ENCODE measurements around the gene TRA2B.

DNA sequence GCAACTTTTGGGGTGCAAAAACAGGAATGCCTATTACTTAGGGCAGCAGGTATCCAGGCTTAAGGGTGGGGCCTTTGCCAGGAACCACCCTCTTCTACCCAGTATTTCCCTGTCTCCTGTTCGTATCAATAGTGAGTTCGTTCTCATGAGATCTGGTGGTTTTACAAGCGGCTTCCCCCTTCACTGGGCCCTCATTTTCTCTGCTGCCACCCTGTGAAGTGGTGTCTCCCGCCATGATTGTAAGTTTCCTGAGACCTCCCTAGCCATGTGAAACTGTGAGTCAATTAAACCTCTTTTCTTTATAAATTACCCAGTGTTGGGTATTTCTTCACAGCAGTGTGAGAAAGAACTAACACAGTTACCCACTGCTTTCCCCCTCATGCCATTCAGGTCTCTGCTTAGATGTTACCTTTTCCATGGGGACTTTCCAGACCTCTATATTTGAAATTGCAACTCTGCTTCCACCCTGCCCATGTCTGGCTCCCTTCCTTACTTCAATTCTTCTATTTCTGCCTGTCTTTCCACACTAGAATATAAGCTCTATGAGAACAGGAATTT, 23.9 kb upstream of the TRA2B start:
- TF ChIP-seq CTCF (IDR thresholded peaks at IDR 0.05), result no peak
- no peak for TF ChIP-seq POLR2A (IDR thresholded peaks at IDR 0.05)

Data from testis (tissue), 2 donors.